IMR-90 (cell line): ENCODE data around the gene CD164L2. TPM values are rescaled to one million over a fixed set of nuclear protein-coding genes. Genes with fewer than 3 reads are reported as not detected.

Experiments
- ATAC-seq: fragments of 200-7000 bp; cut with Tn5 transposase; 2 replicates; pipeline ENCODE4 v1.9.1; 2020; ENCODE audit warnings: low read depth, mild to moderate bottlenecking, moderate library complexity
- BruUV-seq: library from RNA; stranded (reverse); fragments of 400-500 nt; replicated peaks from 2 replicates; lab custom pipeline; 2021; lab: Mats Ljungman, UMichigan
- CTCF ChIA-PET: fragments of 300-600 bp; formaldehyde crosslinking; extraction: SDS; loops from one replicate; lab custom pipeline; 2021; ENCODE audit warnings: antibody characterized with exemption; lab: Yijun Ruan, JAX
- POLR2A ChIA-PET: fragments of 300-600 bp; sonication (Branson Sonifier 250); formaldehyde crosslinking; loops from one replicate; lab custom pipeline; 2022; ENCODE audit warnings: antibody characterized with exemption; ENCODE audit not compliant: unreplicated experiment; lab: Charles Lee
- DNase-seq: peaks from one replicate; pipeline ENCODE4 v3.0.0; 2013
- H2AFZ ChIP-seq: replicated peaks from 2 replicates; pipeline ENCODE3; 2013; ENCODE audit warnings: low read length, mild to moderate bottlenecking; ENCODE audit not compliant: poor library complexity
- H2AK5ac ChIP-seq: 2 replicates; pipeline ENCODE4 v1.6.1; 2013; ENCODE audit warnings: low read depth, low read length, inconsistent platforms
- H2AK9ac ChIP-seq: replicated peaks from 2 replicates; pipeline ENCODE3; 2013; ENCODE audit warnings: mild to moderate bottlenecking, low read depth, low read length, moderate library complexity; ENCODE audit not compliant: poor library complexity
- H2BK120ac ChIP-seq: 2 replicates; pipeline ENCODE4 v1.6.1; 2013; ENCODE audit warnings: low read depth, low read length, inconsistent platforms
- H2BK15ac ChIP-seq: 3 replicates; pipeline ENCODE4 v1.6.1; 2013; ENCODE audit warnings: low read depth, low read length, inconsistent platforms
- H2BK20ac ChIP-seq: 2 replicates; pipeline ENCODE4 v1.6.1; 2013; ENCODE audit warnings: low read depth, mild to moderate bottlenecking, inconsistent platforms, low read length, moderate library complexity
- H2BK5ac ChIP-seq: 2 replicates; pipeline ENCODE4 v1.6.1; 2013; ENCODE audit warnings: mild to moderate bottlenecking, low read depth, low read length, inconsistent platforms; ENCODE audit not compliant: poor library complexity, severe bottlenecking
- H3K14ac ChIP-seq: replicated peaks from 2 replicates; pipeline ENCODE4 v1.6.1; 2013; ENCODE audit warnings: low read depth, low read length, inconsistent platforms
- H3K18ac ChIP-seq: 2 replicates; pipeline ENCODE4 v1.6.1; 2013; ENCODE audit warnings: low read depth, low read length, control low read depth
- H3K23ac ChIP-seq: 2 replicates; pipeline ENCODE4 v1.6.1; 2013; ENCODE audit warnings: low read depth, low read length, inconsistent platforms
- H3K27ac ChIP-seq: 2 replicates; pipeline ENCODE4 v1.5.1; 2013; ENCODE audit warnings: mild to moderate bottlenecking, control low read depth, low read length; ENCODE audit not compliant: insufficient read depth
- H3K27me3 ChIP-seq: 2 replicates; pipeline ENCODE4 v1.6.1; 2013; ENCODE audit warnings: low read length; ENCODE audit not compliant: control insufficient read depth, insufficient read depth
- H3K36me3 ChIP-seq: 2 replicates; pipeline ENCODE4 v1.6.1; 2013; ENCODE audit warnings: low read length, mixed read lengths; ENCODE audit not compliant: control insufficient read depth, insufficient read depth
- H3K4ac ChIP-seq: 2 replicates; pipeline ENCODE4 v1.6.1; 2013; ENCODE audit warnings: low read depth, low read length, inconsistent platforms
- H3K4me1 ChIP-seq: 2 replicates; pipeline ENCODE4 v1.6.1; 2013; ENCODE audit warnings: low read length, mixed read lengths; ENCODE audit not compliant: control insufficient read depth, insufficient read depth
- H3K4me2 ChIP-seq: 2 replicates; pipeline ENCODE4 v1.6.1; 2013; ENCODE audit warnings: low read depth, mild to moderate bottlenecking, control low read depth, low read length, moderate library complexity
- H3K4me3 ChIP-seq: 2 replicates; pipeline ENCODE4 v1.5.1; 2013; ENCODE audit warnings: low read depth, mild to moderate bottlenecking, control low read depth, low read length, moderate library complexity; ENCODE audit not compliant: insufficient read depth
- H3K56ac ChIP-seq: 2 replicates; pipeline ENCODE4 v1.6.1; 2013; ENCODE audit warnings: low read length, inconsistent platforms; ENCODE audit not compliant: insufficient read depth; ENCODE audit errors: extremely low read depth
- H3K79me1 ChIP-seq, 2 experiments: 2 replicates each; pipeline ENCODE4 v1.6.1; 2013; ENCODE audit warnings: low read length in 2 of 2, inconsistent platforms in 1 of 2, low read depth in 1 of 2
- H3K9ac ChIP-seq: 2 replicates; pipeline ENCODE4 v1.6.1; 2013; ENCODE audit warnings: low read depth, low read length, control low read depth
- H3K9me1 ChIP-seq: 2 replicates; pipeline ENCODE4 v1.6.1; 2013; ENCODE audit warnings: low read length, inconsistent platforms; ENCODE audit not compliant: insufficient read depth
- H3K9me3 ChIP-seq: 2 replicates; pipeline ENCODE4 v1.6.1; 2013; ENCODE audit warnings: low read length; ENCODE audit not compliant: control insufficient read depth, insufficient read depth
- H4K20me1 ChIP-seq: 2 replicates; pipeline ENCODE4 v1.6.1; 2013; ENCODE audit warnings: low read length, inconsistent platforms; ENCODE audit not compliant: insufficient read depth
- H4K5ac ChIP-seq: 2 replicates; pipeline ENCODE4 v1.6.1; 2013; ENCODE audit warnings: mild to moderate bottlenecking, low read depth, low read length, control low read depth
- H4K8ac ChIP-seq, 2 experiments: 2 replicates each; pipeline ENCODE4 v1.6.1; 2013; ENCODE audit warnings: low read depth in 2 of 2, low read length in 2 of 2, control low read depth in 1 of 2, inconsistent platforms in 1 of 2
- H4K91ac ChIP-seq: 2 replicates; pipeline ENCODE4 v1.6.1; 2013; ENCODE audit warnings: low read depth, low read length, inconsistent platforms; ENCODE audit not compliant: insufficient read depth
- BHLHE40 ChIP-seq: fragments of 150-350 bp; IDR thresholded peaks from 2 replicates; pipeline ENCODE4 v1.6.1; 2016; ENCODE audit warnings: mild to moderate bottlenecking, low read depth, low read length
- CEBPB ChIP-seq: IDR thresholded peaks from 2 replicates; pipeline ENCODE4 v1.6.1; 2012; ENCODE audit warnings: low read depth, low read length, improper control_type of control experiment
- CHD1 ChIP-seq: IDR thresholded peaks from 2 replicates; pipeline ENCODE4 v1.6.1; 2012; ENCODE audit warnings: low read depth, low read length, improper control_type of control experiment
- CTCF ChIP-seq: conservative IDR thresholded peaks from 2 replicates; pipeline ENCODE4 v1.5.1; 2012; ENCODE audit warnings: mild to moderate bottlenecking, low read depth, low read length, improper control_type of control experiment
- ELK1 ChIP-seq: fragments of 150-350 bp; IDR thresholded peaks from 2 replicates; pipeline ENCODE4 v1.6.1; 2016; ENCODE audit warnings: low read depth, mild to moderate bottlenecking, low read length, moderate library complexity, borderline replicate concordance
- FOS ChIP-seq: fragments of 150-350 bp; IDR thresholded peaks from 2 replicates; pipeline ENCODE4 v1.6.1; 2016; ENCODE audit warnings: low read depth, low read length
- MAFK ChIP-seq: IDR thresholded peaks from 2 replicates; pipeline ENCODE4 v1.6.1; 2012; ENCODE audit warnings: low read depth, low read length, improper control_type of control experiment
- MAZ ChIP-seq: IDR thresholded peaks from 2 replicates; pipeline ENCODE4 v1.6.1; 2012; ENCODE audit warnings: low read depth, mild to moderate bottlenecking, low read length, improper control_type of control experiment, moderate library complexity, borderline replicate concordance
- MXI1 ChIP-seq: IDR thresholded peaks from 2 replicates; pipeline ENCODE4 v1.6.1; 2012; ENCODE audit warnings: low read depth, mild to moderate bottlenecking, low read length, moderate library complexity, borderline replicate concordance
- NFE2L2 ChIP-seq: fragments of 150-350 bp; IDR thresholded peaks from 2 replicates; pipeline ENCODE4 v1.6.1; 2016; ENCODE audit warnings: low read depth, mild to moderate bottlenecking, low read length
- POLR2A ChIP-seq: IDR thresholded peaks from 2 replicates; pipeline ENCODE4 v1.6.1; 2012; ENCODE audit warnings: mild to moderate bottlenecking, low read depth, low read length
- RAD21 ChIP-seq: IDR thresholded peaks from 2 replicates; pipeline ENCODE4 v1.6.1; 2012; ENCODE audit warnings: low read length, improper control_type of control experiment
- RCOR1 ChIP-seq: IDR thresholded peaks from 2 replicates; pipeline ENCODE4 v1.6.1; 2012; ENCODE audit warnings: mild to moderate bottlenecking, low read length, improper control_type of control experiment; ENCODE audit not compliant: insufficient replicate concordance
- RFX5 ChIP-seq: IDR thresholded peaks from 2 replicates; pipeline ENCODE4 v1.8.0; 2012; ENCODE audit warnings: low read depth, mild to moderate bottlenecking, low read length, moderate library complexity
- SMC3 ChIP-seq: fragments of 150-350 bp; IDR thresholded peaks from 2 replicates; pipeline ENCODE4 v1.6.1; 2016; ENCODE audit warnings: low read depth, mild to moderate bottlenecking, antibody characterized with exemption, low read length, moderate library complexity
- WGBS, 2 experiments: methylation state at CpG; one replicate each; pipeline versions ENCODE4 v1.1.5 to v1.1.7; 2013; ENCODE audit warnings: missing lambda C conversion rate in 2 of 2; ENCODE audit not compliant: insufficient read length in 1 of 2; ENCODE audit errors: extremely low coverage in 2 of 2; 5-methylcytosine and 5-hydroxymethylcytosine counted together
- dilution Hi-C: fragments of 300-500 bp; cut with HindIII; formaldehyde crosslinking; loops from one replicate; pipeline ENCODE4 v1.14.3; 2018; ENCODE audit warnings: low sequenced_read_pairs; ENCODE audit not compliant: unreplicated experiment
- in situ Hi-C: fragments of 300-500 bp; cut with MboI; formaldehyde crosslinking; loops from 3 replicates; pipeline ENCODE4 v1.14.3; 2019; ENCODE audit warnings: low sequenced_read_pairs, inconsistent platforms, mixed read lengths
- intact Hi-C: fragments of 100-400 bp; cut with micrococcal nuclease; formaldehyde crosslinking; loops from 2 replicates; pipeline ENCODE4 v1.10.0; 2022
- polyA plus RNA-seq, 3 experiments: library from polyadenylated mRNA; depleted of rRNA; stranded (reverse); fragments of >200 nt; gene quantifications; 2 replicates each; pipeline ENCODE4 v1.2.3, GENCODE V29; 2012; ENCODE audit warnings: low replicate concordance in 1 of 3
- total RNA-seq: library from RNA; depleted of rRNA; stranded (reverse); fragments of >200 nt; gene quantifications from 2 replicates; pipeline ENCODE4 v1.2.3, GENCODE V29; 2012
- TF ChIP-seq, protein P1 (sequence below): fragments of 150-350 bp; IDR thresholded peaks from 2 replicates; pipeline ENCODE4 v1.6.1; 2017; ENCODE audit warnings: mild to moderate bottlenecking, antibody characterized with exemption, low read length, low read depth

CD164L2 gene
- total and polyA plus RNA-seq, 2 of the 4 experiments (the other 2 are of a cell fraction): not detected

DNA sequence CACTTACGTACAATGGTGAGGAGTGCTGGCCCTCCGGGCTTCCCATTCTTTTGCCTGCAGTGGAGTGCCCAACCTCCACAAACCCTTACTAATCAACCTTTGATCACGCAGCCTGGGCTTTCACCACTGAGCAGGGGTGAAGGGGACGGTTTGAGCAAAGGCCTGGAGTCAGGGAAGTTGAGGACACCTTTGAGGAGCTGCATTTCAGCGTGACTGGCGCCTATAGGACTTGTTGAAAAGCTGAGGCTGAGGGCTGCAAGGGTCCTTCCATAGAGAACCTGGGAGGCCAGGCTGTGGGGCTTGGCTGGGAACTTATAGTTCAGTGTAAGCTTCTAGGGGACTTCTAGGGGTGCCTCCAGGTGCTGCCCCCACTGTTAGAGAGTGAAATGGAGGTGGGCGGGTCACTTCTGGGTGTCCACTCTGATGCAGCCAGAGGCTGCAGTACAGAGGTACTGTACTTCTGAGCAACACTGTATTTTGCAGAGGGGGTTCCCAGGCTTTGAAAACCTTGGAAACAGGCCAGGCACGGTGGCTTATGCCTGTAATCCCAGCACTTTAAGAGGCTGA lies 31.5 kb downstream of the CD164L2 start:
- Histone ChIP-seq H3K4me3 (no peak overlapping the region), H2BK20ac (no peak overlapping the region), H2AFZ (peak overlapping the region; percentile 33), H2BK120ac (no peak overlapping the region), H3K36me3 (peaks cover 13% of the 10 kb centered on the region), H4K8ac (no peak overlapping the region), H2AK5ac (no peak overlapping the region), H3K9ac (no peak overlapping the region), H3K4ac (no peak overlapping the region), H2BK5ac (no peak overlapping the region), H3K9me3 (no peaks in the 10 kb centered on the region), H3K27me3 (no peaks in the 10 kb centered on the region; the same call in 1 of the 2 replicates), H3K9me1 (no peaks in the 10 kb centered on the region; the same call in 1 of the 2 replicates), H3K18ac (no peak overlapping the region), H3K27ac (no peak overlapping the region), H2AK9ac (no peak overlapping the region), H4K20me1 (no peaks in the 10 kb centered on the region), H3K14ac (no peak overlapping the region), H3K23ac (no peak overlapping the region), H4K91ac (no peak overlapping the region), H3K56ac (no peak overlapping the region), H3K79me1 (no peaks in the 10 kb centered on the region), H3K4me2 (no peak overlapping the region), H4K5ac (no peak overlapping the region), H3K4me1 (peaks cover 6% of the 10 kb centered on the region; the same call in 1 of the 2 replicates), H2BK15ac (no peak overlapping the region)
- POLR2A ChIA-PET: no interaction called here
- no peak for DNase-seq
- 71% methylated on average over 3 of the region's 8 CpGs; no CpG with 5 or more reads in 1 of the 2 experiments for WGBS, 2 experiments
- ATAC-seq: no peak
- TF ChIP-seq, protein P1, sequence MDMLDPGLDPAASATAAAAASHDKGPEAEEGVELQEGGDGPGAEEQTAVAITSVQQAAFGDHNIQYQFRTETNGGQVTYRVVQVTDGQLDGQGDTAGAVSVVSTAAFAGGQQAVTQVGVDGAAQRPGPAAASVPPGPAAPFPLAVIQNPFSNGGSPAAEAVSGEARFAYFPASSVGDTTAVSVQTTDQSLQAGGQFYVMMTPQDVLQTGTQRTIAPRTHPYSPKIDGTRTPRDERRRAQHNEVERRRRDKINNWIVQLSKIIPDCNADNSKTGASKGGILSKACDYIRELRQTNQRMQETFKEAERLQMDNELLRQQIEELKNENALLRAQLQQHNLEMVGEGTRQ: no peak
- TF ChIP-seq BHLHE40: no peak
- TF ChIP-seq MAZ: no peak
- no peak for TF ChIP-seq CTCF
- no peak for TF ChIP-seq CHD1
- TF ChIP-seq RAD21: no peak
- TF ChIP-seq MXI1: no peak
- no peak for TF ChIP-seq NFE2L2
- no peak for TF ChIP-seq RCOR1
- TF ChIP-seq POLR2A: no peak
- TF ChIP-seq SMC3: no peak
- TF ChIP-seq FOS: no peak
- TF ChIP-seq RFX5: no peak
- no peak for TF ChIP-seq ELK1
- no peak for TF ChIP-seq CEBPB
- no peak for TF ChIP-seq MAFK
- dilution Hi-C loops (no loop called here), intact Hi-C loops (no loop called here), in situ Hi-C loops (no loop called here)
- no TSS peak for BruUV-seq
- CTCF ChIA-PET: no interaction called here
